Inferior parietal cortex (tissue), 1 donor: Measurements from ENCODE around the gene TOMM34.
A peak's percentile ranks its signal among the peaks of the same experiment; 100 is the strongest.

Experiments
- DNase-seq: peaks from one replicate; pipeline ENCODE4 v3.0.0-alpha.2; 2016; ENCODE audit errors: extremely low spot score

The TOMM34 gene

GRCh38 chr20:44963325-44964215, 3.4 kb upstream of the TOMM34 start:
- no peak for DNase-seq

GRCh38 chr20:44962483-44962882, 2.3 kb upstream of the TOMM34 start:
- DNase-seq = no peak

- no peak for DNase-seq
Measured at GRCh38 chr20:44961870-44962267, 1.7 kb upstream of the TOMM34 start.

GRCh38 chr20:44961011-44961869, 1.0 kb upstream of the TOMM34 start:
- no peak for DNase-seq

- DNase-seq = no peak
Measured at GRCh38 chr20:44959638-44960102, 527 bp downstream of the TOMM34 start.

GRCh38 chr20:44959082-44959637, 1.0 kb downstream of the TOMM34 start:
- DNase-seq = no peak

- DNase-seq = no peak
Measured at GRCh38 chr20:44958276-44958675, 1.9 kb downstream of the TOMM34 start.

- no peak for DNase-seq
Measured at GRCh38 chr20:44956410-44956809, 3.8 kb downstream of the TOMM34 start.

- DNase-seq = no peak
Measured at GRCh38 chr20:44955270-44955669, 4.9 kb downstream of the TOMM34 start.

- DNase-seq = no peak
Measured at GRCh38 chr20:44954211-44954610, 6.0 kb downstream of the TOMM34 start.

- no peak for DNase-seq
Measured at GRCh38 chr20:44952731-44953130, 7.5 kb downstream of the TOMM34 start.

- DNase-seq = no peak
Measured at GRCh38 chr20:44950368-44950767, 9.8 kb downstream of the TOMM34 start.

GRCh38 chr20:44948513-44948912, 11.7 kb downstream of the TOMM34 start:
- no peak for DNase-seq

- no peak for DNase-seq
Measured at GRCh38 chr20:44948107-44948506, 12.1 kb downstream of the TOMM34 start.

- no peak for DNase-seq
Measured at GRCh38 chr20:44946271-44946852, 13.8 kb downstream of the TOMM34 start.

- no peak for DNase-seq
Measured at GRCh38 chr20:44945261-44945660, 14.9 kb downstream of the TOMM34 start.

- DNase-seq = no peak
Measured at GRCh38 chr20:44943828-44944227, 16.4 kb downstream of the TOMM34 start.

GRCh38 chr20:44942264-44942973, 17.8 kb downstream of the TOMM34 start:
- DNase-seq = no peak

GRCh38 chr20:44941120-44941691, 19.0 kb downstream of the TOMM34 start:
- no peak for DNase-seq

GRCh38 chr20:44938637-44939036, 21.6 kb downstream of the TOMM34 start:
- peak; percentile 9 for DNase-seq

GRCh38 chr20:44936510-44936909, 23.7 kb downstream of the TOMM34 start:
- DNase-seq = no peak
